ENCODE data around the gene TWSG1. TPM values are rescaled to one million over a fixed set of nuclear protein-coding genes. Genes with fewer than 3 reads are reported as not detected.

TWSG1 gene
- total RNA-seq, 1 donor from 2014 or later: 22.9 TPM

GRCh38 chr18:9348766-9349165 lies 14.2 kb downstream of the TWSG1 start:
- H3K4me3 ChIP-seq (ENCODE audit: low read depth, low read length): no peak overlapping the region
- DNase-seq (ENCODE audit: low read depth): no peak
- no peaks in the 10 kb centered on the region for H3K27me3 ChIP-seq (ENCODE audit: control insufficient read depth, insufficient read depth, low read length)
- TF ChIP-seq CTCF (IDR thresholded peaks at IDR 0.05; ENCODE audit: insufficient read depth, low read length, poor library complexity, severe bottlenecking): no peak
- H3K36me3 ChIP-seq (ENCODE audit: control insufficient read depth, insufficient read depth, low read length): peaks cover 1% of the 10 kb centered on the region

GRCh38 chr18:9353596-9353995 lies 19.0 kb downstream of the TWSG1 start:
- no peaks in the 10 kb centered on the region for H3K27me3 ChIP-seq (ENCODE audit: control insufficient read depth, insufficient read depth, low read length)
- H3K4me3 ChIP-seq (ENCODE audit: low read depth, low read length): no peak overlapping the region
- no peak for TF ChIP-seq CTCF (IDR thresholded peaks at IDR 0.05; ENCODE audit: insufficient read depth, low read length, poor library complexity, severe bottlenecking)
- DNase-seq (ENCODE audit: low read depth): no peak
- H3K36me3 ChIP-seq (ENCODE audit: control insufficient read depth, insufficient read depth, low read length): no peaks in the 10 kb centered on the region

- no peak for TF ChIP-seq CTCF (IDR thresholded peaks at IDR 0.05; ENCODE audit: insufficient read depth, low read length, poor library complexity, severe bottlenecking)
- Histone ChIP-seq H3K27me3 (ENCODE audit: control insufficient read depth, insufficient read depth, low read length) (no peaks in the 10 kb centered on the region), H3K4me3 (ENCODE audit: low read depth, low read length) (no peak overlapping the region), H3K36me3 (ENCODE audit: control insufficient read depth, insufficient read depth, low read length) (no peaks in the 10 kb centered on the region)
- no peak for DNase-seq (ENCODE audit: low read depth)
Observed at GRCh38 chr18:9354256-9354655, 19.7 kb downstream of the TWSG1 start.

DNA sequence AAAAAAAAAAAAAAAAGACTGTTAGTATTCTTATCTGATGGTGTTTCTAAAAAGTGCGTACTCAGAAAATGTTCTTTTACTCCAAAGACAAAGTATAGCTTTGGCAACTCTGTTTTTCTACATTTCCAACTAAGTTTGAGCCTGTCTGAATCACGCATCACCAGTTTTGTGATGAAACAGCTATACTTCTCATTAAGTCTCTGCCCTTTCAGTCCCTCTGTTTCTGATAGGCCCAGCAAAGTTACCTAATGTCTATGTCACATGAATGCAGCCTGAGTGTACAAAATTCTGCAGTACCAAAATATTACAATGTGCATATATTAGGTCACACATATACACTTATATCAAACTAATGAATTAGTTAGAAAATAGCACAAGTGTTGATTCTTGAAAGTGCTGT lies 22.4 kb downstream of the TWSG1 start:
- no peaks in the 10 kb centered on the region for H3K27me3 ChIP-seq (ENCODE audit: control insufficient read depth, insufficient read depth, low read length)
- H3K4me3 ChIP-seq (ENCODE audit: low read depth, low read length): no peak overlapping the region
- no peaks in the 10 kb centered on the region for H3K36me3 ChIP-seq (ENCODE audit: control insufficient read depth, insufficient read depth, low read length)
- no peak for DNase-seq (ENCODE audit: low read depth)
- TF ChIP-seq CTCF (IDR thresholded peaks at IDR 0.05; ENCODE audit: insufficient read depth, low read length, poor library complexity, severe bottlenecking): no peak

GRCh38 chr18:9359796-9360195 lies 25.2 kb downstream of the TWSG1 start:
- Histone ChIP-seq H3K36me3 (ENCODE audit: control insufficient read depth, insufficient read depth, low read length) (no peaks in the 10 kb centered on the region), H3K27me3 (ENCODE audit: control insufficient read depth, insufficient read depth, low read length) (no peaks in the 10 kb centered on the region), H3K4me3 (ENCODE audit: low read depth, low read length) (no peak overlapping the region)
- no peak for DNase-seq (ENCODE audit: low read depth)
- no peak for TF ChIP-seq CTCF (IDR thresholded peaks at IDR 0.05; ENCODE audit: insufficient read depth, low read length, poor library complexity, severe bottlenecking)

DNA sequence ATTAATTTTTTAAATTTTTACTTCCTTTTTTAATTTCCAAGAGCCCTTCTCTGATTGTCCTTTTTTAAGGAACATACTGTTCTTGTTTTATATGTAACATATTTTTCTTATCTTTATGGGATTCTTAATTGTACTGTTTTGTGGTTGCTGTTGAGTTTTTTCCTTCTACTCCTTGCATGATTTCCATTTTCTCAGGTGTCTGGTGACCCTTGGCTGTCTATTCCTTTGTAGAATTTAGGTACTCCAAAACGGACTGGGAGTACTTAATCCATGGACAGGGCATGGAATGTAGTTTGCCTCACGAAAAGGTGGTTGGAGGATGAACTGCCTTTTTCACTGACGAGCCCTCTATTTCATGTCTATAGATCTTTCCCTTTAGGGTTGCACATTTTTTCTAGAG lies 26.6 kb downstream of the TWSG1 start:
- Histone ChIP-seq H3K36me3 (ENCODE audit: control insufficient read depth, insufficient read depth, low read length) (no peaks in the 10 kb centered on the region), H3K27me3 (ENCODE audit: control insufficient read depth, insufficient read depth, low read length) (no peaks in the 10 kb centered on the region), H3K4me3 (ENCODE audit: low read depth, low read length) (no peak overlapping the region)
- DNase-seq (ENCODE audit: low read depth): no peak
- TF ChIP-seq CTCF (IDR thresholded peaks at IDR 0.05; ENCODE audit: insufficient read depth, low read length, poor library complexity, severe bottlenecking): no peak

Measured in kidney epithelial cell (primary cell).